OCI-M2 (cell line): ENCODE results near the gene BDKRB1.

Experiments
- DNase-seq: peaks from one replicate; lab custom pipeline; 2025; ENCODE audit not compliant: unreplicated experiment; lab: John Stamatoyannopoulos, UW

BDKRB1 gene

DNA sequence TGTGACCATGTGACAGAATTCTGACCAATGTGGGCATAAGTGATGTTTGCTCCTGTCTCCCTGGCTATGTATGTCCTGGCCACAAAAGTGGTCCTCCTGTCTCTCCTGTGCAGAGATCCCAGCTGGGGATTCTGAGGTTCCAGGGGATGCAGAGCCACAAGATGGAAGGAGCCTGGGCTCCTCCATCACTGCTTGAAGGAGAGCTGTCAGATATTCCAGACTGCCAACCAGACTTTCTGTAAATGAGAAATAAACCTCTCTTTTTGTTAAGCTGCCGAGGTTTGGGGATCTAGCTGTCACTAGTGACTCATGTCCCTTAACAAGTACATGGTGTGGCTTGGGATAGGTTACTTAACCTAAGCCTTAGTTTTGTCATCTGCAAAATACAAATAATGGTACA lies 21.9 kb downstream of the BDKRB1 start:
- no peak for DNase-seq

DNA sequence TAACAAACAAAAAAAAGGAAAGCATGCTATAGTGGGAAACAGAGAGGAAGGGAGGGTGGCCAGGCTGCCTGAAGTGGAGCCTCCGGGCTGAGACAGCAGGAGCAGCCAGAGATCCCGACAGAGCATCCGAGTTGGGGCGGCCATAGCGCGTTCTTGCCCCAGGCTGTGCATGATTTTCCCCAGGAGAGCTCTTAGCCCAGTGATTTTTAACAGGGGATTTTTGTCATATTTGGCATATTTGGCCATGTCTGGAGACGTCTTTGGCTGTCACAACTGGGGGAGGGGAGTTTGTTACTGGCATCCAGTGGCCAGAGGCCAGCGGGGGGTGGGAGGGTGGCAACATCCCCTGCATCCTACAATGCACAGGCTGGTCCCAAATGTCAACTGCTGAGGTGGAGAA lies 23.6 kb downstream of the BDKRB1 start:
- DNase-seq, result no peak

DNA sequence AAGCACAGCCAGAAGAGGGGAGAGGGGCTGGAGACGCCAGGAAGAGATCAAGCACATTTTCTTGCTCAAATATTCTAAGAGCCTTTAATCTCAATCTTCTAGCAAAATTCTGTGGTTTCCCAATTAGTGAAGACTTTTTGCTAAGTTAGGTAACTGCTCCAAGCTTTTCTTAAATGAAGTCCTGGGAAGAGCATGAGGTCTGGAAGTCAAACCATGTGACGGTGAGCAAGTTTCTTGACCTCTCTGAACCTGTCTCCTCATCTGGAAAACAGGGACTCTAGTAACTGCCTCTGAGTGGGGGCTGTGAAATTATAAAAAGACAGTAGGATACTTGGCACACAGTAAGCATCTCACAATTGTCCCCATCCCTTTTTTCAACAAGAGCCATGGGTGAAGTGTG lies 24.1 kb downstream of the BDKRB1 start:
- DNase-seq, result no peak

DNA sequence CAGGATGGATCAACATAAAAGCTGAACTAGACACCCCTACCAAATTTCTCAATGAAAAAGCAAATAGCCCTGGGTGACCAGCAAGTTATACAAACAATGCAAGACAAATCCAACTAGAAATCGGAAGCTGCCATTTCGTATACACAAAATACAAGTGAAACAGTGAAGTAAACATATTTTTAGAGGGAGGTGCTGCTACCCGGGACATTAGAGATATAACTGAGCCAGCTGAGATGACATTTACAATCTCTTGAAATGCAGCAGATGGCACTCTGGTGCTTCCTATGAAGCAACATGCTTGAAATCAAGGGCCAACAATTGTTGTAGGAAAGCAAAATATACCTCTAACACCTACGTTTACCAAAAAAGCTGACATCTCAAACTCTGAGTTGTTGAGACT lies 25.5 kb downstream of the BDKRB1 start:
- DNase-seq, result no peak

DNA sequence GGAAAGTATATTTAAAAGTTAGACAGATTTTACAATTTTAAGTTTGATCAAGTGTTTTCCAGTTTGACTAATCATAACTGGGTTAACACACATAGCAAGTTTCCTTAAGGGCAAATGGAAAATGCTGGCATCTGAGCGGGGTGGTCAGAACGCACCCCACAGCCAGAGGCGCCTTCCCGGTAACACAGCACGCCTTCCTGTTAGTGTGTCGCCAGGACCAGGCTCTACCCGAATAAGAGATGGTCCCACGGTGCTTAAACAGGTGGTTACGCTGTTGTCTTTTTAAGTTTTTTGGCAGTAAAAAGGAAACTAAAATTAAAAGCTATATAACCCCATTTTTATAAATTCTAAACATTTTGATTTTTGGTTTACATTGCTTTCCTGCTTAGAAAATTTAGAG lies 28.0 kb downstream of the BDKRB1 start:
- no peak for DNase-seq

DNA sequence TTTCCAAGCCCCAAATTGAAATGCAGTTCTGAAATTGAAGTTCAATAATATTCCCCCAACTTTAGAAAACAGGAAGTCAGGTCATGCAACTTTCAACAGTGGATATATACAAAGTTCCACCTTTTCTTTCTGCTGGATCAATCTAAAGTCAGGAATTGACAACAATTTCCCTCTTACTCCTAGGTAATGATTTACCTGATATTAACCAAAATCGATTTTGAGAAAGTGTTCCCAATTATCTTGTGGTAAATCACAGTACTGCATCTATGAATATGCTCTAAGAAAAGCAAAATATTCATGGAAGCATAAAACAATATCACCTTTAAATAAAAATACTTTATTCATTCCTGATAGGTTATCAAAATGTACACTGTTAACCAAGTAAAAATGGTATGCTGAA lies 28.4 kb downstream of the BDKRB1 start:
- no peak for DNase-seq

DNA sequence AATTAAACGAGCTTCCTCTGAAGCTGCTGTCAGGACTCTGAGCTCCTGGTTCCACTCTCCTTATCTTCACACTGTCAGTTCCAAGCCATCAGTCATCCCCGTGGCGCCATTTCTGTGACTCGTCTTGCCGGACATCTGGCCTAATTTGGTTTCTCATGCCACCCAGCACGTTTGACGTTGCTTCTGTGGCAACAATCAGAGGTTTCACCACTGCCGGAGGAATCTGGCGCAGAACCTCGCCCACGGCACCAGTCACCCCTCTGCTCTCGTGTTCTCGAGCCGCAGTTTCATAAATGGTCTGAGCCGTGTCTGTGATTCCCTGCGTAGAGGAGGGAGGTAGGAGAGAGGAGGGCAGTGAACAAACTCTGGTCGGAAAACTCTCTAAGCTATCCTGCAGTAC lies 29.7 kb downstream of the BDKRB1 start:
- DNase-seq, result no peak

DNA sequence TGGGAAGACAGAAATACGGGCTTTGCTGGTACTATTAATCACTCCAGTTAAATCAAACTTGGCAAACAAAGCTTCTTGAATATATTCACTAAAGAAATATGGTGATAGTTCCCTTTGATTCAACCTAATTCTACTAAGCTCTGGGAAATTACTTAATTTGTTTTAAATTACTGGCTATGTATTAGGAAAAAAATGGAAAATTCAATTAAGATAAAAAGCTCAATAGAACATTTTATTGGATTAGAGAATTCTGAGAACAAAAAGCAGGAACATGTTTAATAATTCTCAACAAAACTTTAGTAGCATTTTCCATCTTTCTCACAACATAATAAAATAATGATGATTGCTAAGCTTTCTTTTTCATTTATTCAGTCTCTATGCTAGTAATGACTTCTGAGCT lies 30.2 kb downstream of the BDKRB1 start:
- no peak for DNase-seq

DNA sequence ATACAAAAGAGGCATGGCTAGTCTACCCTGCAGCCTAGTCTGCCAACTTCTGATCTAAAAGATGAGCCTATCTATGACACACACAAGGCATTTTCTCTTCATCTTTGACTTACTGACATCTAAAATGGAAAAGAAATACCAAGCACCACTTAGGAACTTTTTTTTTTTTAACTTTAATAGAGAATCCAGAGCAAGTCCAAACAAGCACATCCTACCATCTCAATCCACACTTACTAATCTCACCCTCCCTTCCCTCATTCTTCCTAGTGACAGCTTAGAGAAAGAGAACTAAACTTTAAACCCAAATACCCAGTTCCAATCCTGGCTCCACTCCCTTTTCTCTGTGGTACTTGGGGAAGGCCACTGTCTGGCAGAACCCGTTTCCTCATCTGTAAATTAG lies 31.8 kb downstream of the BDKRB1 start:
- DNase-seq, result no peak

DNA sequence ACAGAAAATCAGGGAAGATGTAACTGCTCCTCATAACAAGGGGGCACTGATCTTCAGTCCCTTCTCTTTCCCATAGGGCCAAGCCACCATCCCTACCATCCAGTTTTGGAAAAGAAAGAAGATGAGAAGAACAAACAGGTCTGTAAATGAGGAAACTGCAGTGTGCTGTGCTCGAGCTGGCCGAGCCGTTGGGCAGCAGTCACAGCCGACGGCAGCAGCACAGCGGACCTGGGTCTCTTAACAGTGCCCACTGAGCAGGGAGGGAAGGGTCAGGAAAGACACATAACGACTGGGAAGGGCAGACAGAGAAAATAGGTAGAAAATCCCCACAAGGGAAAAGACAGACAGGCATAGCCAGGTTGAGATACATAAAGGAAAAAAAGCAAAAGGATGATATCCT lies 38.2 kb downstream of the BDKRB1 start:
- no peak for DNase-seq

DNA sequence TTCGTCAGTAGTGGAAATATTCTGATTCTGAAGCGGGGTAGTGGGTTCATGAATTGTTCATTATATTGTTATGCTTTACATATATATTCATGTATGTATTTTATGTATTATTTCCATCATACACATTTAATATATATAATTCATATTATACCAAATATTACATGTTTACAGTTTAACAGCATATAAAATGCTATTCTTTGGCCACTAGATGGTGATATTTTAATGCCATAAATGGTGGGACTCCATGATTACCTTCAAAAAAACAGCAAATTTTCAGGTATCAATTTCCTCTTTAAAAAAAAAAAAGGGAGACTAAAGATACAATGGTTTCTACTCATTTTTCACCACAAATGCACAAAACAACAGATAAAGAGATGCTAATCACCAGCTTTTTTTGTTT lies 41.0 kb downstream of the BDKRB1 start:
- DNase-seq, result no peak

DNA sequence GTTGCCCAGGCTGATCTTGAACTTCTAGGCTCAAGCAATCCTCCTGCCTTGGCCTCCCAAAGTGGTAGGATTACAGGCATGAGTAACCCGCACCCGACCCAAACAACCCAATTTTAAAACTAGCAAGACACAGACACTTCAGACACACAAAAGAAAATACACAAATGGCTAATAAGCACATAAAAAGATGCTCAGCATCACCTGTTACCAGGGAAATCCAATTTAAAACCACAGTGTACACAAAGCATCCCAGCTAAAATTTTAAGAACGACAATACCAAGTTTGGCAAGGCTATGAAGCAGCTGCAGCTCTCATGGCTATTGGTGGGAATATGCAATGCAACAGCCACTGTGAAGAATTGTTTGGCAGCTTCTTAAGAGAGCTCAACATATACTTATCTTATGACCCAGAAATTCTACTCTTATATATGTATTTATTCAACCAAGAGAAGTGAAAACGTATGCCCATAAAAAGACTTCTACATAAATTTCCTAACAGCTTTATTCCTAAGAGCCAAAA lies 42.0 kb downstream of the BDKRB1 start:
- DNase-seq, result no peak

DNA sequence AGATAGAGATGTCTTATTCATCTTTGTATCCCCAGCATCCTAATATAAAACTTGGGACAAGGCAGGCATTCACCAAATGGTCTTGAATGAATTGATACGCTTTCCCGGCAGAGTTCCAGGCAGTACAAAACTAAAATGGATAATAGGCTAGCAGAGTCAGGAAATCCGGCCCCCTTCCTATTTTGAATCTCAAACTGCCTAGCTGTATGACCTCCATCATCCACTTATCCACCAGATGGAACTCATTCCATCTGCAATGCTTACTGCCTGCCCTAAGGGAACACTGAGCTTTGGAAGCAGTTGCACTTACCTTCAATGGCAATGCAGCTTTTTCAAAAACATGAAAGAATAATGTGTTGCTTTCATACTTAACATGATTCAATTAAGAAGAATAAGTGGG lies 43.4 kb downstream of the BDKRB1 start:
- DNase-seq, result no peak

DNA sequence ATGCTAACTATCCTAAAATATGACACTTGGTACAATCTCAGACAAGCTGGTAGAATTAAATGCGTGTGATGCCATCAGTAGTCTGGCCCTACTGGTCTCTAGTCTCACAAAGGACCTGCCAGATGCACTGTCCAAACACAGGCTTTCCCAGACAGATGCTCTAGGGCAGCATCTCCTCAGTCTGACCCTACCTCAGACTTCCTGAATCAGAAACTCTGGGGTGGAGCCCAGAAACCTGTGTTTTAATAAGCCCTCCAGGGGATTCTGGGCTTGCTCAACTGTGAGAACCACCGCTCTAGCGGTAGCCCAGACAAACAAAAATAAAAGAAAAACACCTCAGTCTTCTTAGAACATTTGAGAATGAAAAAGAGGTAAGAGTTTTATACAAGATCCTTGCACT lies 48.0 kb downstream of the BDKRB1 start:
- no peak for DNase-seq

DNA sequence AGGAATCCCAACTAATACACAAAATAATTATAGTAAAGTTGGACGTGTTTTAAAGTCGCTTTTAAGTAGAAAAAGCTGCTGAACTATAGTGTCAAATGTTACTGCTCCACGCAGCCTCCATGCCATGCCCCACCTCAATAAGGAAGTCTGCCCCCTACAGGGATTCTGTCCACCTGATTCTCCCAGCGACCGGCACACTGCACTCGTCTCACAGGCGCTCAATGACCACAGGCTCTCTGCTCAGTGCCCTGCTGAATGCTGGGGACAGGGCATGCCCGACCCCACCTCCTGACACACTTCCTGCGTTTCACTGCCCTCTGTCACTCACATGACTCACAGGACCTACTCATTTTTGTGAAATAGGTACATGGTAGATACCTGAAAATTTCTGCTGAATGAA lies 48.9 kb downstream of the BDKRB1 start:
- DNase-seq, result no peak

DNA sequence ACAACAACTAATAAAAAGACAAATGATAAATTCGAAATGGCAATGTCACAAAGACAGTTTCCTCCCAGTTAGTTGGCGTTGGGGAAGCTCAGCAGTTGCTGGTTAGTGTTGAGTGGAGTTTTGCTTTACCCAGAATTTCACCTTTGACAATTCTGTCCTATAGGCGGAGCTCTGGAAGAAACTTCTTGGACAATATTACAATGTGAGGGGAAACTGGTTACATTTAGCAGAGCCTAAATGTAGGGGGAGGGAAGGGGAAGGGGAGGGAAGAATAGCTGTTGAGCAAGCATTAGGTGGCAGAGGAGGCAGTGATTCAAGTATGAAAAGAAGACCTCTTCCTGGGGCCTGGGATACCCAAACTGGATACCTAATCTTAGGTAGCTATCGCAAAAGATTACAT lies 51.4 kb downstream of the BDKRB1 start:
- no peak for DNase-seq

DNA sequence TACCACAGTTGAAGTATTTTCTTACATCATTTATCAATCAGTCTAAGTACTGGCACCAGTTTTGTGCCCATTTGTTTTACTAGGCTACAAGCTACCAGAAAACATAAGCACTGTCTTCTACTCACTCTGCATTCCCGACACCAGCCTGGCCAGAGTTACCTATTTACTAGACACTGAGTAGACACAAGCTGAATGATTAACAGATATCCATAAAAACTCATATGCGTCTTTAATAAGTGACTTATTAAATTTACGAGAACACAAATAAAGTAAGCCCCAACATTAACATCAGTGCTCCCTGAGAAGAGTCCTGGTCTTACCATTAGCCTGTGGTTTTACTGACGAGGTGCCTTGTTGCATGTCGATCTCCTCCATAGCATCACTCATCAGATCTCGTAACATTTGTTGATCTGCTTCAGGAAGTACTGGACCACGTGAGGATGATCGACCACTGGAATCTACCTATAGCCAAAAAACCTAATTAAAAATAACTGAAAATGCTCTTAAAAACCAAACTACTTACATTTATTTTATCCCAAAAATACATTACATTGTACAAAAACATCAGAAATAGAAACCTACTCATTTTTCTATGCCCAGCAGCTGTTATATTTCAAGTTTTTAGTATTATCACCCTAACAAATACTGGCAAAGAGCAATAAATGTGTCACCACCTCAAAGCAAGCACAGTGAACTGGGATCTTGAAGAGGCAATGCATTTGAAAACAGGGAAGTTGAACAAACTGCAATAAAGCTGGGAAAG lies 53.3 kb downstream of the BDKRB1 start:
- DNase-seq, result no peak

DNA sequence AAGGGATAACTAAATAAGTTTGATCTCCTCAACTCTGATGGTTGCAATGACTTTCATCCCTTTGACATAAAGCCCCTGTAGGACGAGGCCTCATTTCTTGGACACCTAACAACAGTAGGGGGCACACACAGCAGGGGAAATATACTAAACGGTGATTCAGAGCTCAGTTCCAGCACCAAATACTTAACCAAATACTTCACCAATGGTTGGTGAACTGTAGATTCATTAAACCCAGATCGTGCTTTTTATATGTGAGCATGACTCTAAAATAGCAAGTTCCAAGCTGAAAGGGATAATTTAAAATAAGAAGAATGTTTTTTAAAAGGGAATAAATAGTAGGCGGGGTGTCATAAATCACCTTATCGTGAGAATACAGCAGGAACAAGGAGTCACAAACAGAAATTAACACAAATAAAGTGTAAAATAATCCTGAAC lies 53.9 kb downstream of the BDKRB1 start:
- no peak for DNase-seq

DNA sequence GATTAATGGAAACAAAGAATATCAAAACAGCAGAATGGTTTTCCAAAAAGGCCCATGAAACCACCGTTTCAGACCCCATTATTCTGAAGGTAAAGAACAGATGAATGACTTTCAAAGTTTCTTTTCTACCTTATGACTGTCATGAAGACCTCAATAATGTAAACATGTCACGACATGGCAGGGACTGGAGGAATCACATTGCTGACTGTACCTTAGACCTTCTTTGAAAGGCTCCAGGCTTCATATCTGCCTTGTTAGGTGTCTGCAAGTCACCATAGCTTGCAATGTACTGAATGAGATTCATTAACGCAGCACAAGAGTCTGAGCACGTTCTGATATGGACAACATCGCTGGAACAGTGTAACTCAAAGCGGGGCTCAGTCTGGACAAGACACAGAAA lies 54.9 kb downstream of the BDKRB1 start:
- DNase-seq, result no peak
